Activated B cell treated with CpG ODN at 0.5 μM for 24 hours (primary cell): ENCODE measurements around the gene COLEC12. TPM values are rescaled to one million over a fixed set of nuclear protein-coding genes. Genes with fewer than 3 reads are reported as not detected.

ENCODE experiments used
- ATAC-seq: fragments of 200-7000 bp; cut with Tn5 transposase; one replicate; pipeline ENCODE4 v1.10.0; 2021; ENCODE audit warnings: low read depth, mild to moderate bottlenecking, moderate library complexity
- CTCF ChIA-PET: fragments of 350-600 bp; sonication (Branson Sonifier 250); formaldehyde crosslinking; loops from one replicate; lab custom pipeline; 2021; ENCODE audit warnings: antibody characterized with exemption; lab: Charles Lee
- POLR2A ChIA-PET: fragments of 350-600 bp; sonication (Branson Sonifier 250); formaldehyde crosslinking; loops from one replicate; lab custom pipeline; 2021; ENCODE audit warnings: antibody characterized with exemption; lab: Charles Lee
- DNase-seq: peaks from one replicate; pipeline ENCODE4 v3.0.0; 2022
- H3K27ac Mint-ChIP-seq: one replicate; pipeline ENCODE4 v1.8.0; 2020; ENCODE audit warnings: mixed read lengths
- H3K27me3 Mint-ChIP-seq: one replicate; pipeline ENCODE4 v1.8.0; 2021; ENCODE audit warnings: mixed read lengths
- H3K36me3 Mint-ChIP-seq: one replicate; pipeline ENCODE4 v1.8.0; 2021; ENCODE audit warnings: low read depth, mixed read lengths
- H3K4me1 Mint-ChIP-seq: one replicate; pipeline ENCODE4 v1.8.0; 2021; ENCODE audit warnings: mixed read lengths
- H3K4me3 Mint-ChIP-seq: one replicate; pipeline ENCODE4 v1.8.0; 2020; ENCODE audit warnings: mild to moderate bottlenecking, mixed read lengths
- H3K9me3 Mint-ChIP-seq: one replicate; pipeline ENCODE4 v1.8.0; 2020; ENCODE audit warnings: mixed read lengths
- CTCF ChIP-seq: fragments of 200-600 bp; IDR thresholded peaks from one replicate; pipeline ENCODE4 v1.8.0; 2022; ENCODE audit warnings: antibody characterized with exemption, mild to moderate bottlenecking
- intact Hi-C: fragments of 100-400 bp; cut with micrococcal nuclease; formaldehyde crosslinking; loops from one replicate; pipeline ENCODE4 v1.15.1; 2024
- total RNA-seq: library from RNA; stranded (reverse); gene quantifications from 2 replicates; pipeline ENCODE4 v1.2.3, GENCODE V29; 2022

The COLEC12 gene
- total RNA-seq, 1 donor from 2014 or later = not detected

DNA sequence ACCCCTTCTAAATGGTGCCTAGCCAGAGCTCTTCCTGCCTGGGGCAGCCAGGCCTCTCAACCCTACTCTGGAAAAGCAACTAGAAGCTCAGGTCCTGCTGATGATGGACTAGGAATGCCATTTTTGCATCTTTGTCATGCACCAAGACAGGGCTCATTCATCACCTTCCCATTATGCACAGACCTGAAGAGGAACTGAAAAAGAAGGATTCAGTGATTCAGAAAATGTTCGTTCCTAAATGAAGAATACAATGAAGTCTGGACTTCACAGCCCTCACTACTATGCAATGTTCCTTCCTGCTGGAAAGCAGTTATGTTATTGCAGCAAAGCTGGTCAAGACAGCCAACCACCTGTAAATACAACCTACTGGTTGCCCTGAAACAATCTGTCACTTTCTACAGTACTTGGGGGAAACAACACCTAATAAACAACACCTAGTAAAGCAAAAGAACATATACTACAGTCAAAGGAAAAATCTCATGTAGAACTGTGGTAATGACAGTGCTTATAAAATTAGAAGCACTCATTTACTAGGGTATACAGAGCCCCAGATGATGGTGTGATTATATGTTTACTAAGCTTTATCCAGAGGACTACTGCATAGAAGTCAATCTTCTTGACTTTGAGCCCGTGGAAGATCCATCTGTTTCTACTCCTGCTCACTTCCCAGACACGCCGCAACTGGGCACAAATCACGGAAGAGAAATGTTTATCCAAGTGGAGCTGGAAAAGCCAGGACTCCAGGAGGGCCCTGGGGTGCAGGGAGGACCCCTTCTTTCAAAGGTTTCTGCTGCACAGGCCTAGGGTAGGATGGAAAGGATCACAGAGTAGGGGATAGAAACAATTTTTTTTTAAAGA, 129.5 kb downstream of the COLEC12 start:
- H3K27me3 Mint-ChIP-seq = peaks cover under 1% of the 10 kb centered on the region
- ChIA-PET CTCF (no interaction called here), POLR2A (no interaction called here)
- intact Hi-C loops = no loop called here
- H3K4me1 Mint-ChIP-seq = peaks cover 30% of the 10 kb centered on the region
- H3K27ac Mint-ChIP-seq = no peak overlapping the region
- no peaks in the 10 kb centered on the region for H3K36me3 Mint-ChIP-seq
- DNase-seq (no peak), ATAC-seq (no peak)
- H3K4me3 Mint-ChIP-seq = no peak overlapping the region
- no peak for TF ChIP-seq CTCF
- H3K9me3 Mint-ChIP-seq = no peaks in the 10 kb centered on the region

GRCh38 chr18:369224-370015, 131.1 kb downstream of the COLEC12 start:
- Mint-ChIP-seq H3K4me1 (peaks cover 26% of the 10 kb centered on the region), H3K27ac (no peak overlapping the region), H3K4me3 (no peak overlapping the region), H3K36me3 (no peaks in the 10 kb centered on the region), H3K9me3 (no peaks in the 10 kb centered on the region), H3K27me3 (peaks cover 3% of the 10 kb centered on the region)
- DNase-seq (no peak), ATAC-seq (no peak)
- CTCF ChIA-PET = no interaction called here
- POLR2A ChIA-PET = no interaction called here
- intact Hi-C loops = no loop called here
- no peak for TF ChIP-seq CTCF

DNA sequence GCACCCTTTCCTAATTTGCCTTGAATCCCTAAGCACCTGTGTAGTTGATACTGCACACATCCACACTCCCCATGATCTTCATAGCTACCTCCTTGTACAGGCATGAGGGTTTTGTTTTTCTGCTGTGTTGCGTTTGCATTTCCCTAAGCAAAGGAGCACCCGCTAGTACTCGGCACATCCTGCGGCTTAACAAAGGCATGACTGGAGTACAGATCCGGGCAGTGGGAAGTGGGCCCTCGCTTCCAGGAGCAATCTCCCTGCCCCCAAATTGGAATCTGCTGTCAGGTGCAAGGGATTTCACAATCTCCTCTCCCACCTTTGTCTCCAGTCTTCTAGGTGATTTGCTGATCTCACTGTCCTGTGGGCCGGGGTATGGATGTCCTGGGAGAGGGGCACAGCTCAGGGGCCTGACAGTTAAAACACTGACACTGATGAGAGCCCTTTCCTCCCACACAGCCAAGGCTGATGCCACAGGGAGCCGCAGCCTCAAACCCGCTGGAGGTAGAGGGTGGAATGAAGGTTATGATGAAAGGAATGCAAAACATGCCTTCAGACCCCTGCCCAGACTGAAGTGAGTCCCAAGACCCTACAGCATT, 133.9 kb downstream of the COLEC12 start:
- Mint-ChIP-seq H3K36me3 (no peaks in the 10 kb centered on the region), H3K27ac (no peak overlapping the region), H3K27me3 (peaks cover 3% of the 10 kb centered on the region), H3K4me3 (no peak overlapping the region), H3K9me3 (no peaks in the 10 kb centered on the region), H3K4me1 (peaks cover 26% of the 10 kb centered on the region)
- DNase-seq (no peak), ATAC-seq (no peak)
- CTCF ChIA-PET = no interaction called here
- POLR2A ChIA-PET = no interaction called here
- intact Hi-C loops = no loop called here
- no peak for TF ChIP-seq CTCF

DNA sequence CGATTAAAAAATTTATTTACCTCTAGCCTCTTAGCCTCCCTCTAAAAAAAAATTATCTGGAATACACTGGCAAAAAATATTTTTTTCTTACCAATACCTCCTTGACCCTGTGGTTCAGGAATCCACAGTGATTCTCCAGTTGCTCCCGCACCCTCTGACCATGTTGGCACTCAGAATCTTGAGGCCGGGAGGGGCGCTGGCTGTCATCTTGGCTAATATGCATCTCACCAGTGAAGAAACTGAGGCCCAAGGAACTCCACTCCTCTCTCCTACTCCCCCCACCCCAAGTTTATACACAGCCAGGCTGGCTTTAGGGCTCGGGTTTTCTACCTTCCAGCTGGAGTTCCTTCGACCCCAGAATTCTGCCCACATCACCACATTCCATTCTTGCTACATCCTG, 134.8 kb downstream of the COLEC12 start:
- TF ChIP-seq CTCF = no peak
- Mint-ChIP-seq H3K36me3 (no peaks in the 10 kb centered on the region), H3K4me1 (peaks cover 26% of the 10 kb centered on the region), H3K9me3 (no peaks in the 10 kb centered on the region), H3K4me3 (no peak overlapping the region), H3K27me3 (peaks cover 3% of the 10 kb centered on the region), H3K27ac (no peak overlapping the region)
- ChIA-PET CTCF (no interaction called here), POLR2A (no interaction called here)
- no peak for ATAC-seq
- no peak for DNase-seq
- intact Hi-C loops = no loop called here

GRCh38 chr18:364256-364826, 136.2 kb downstream of the COLEC12 start:
- peaks cover 22% of the 10 kb centered on the region for H3K4me1 Mint-ChIP-seq
- H3K27ac Mint-ChIP-seq = no peak overlapping the region
- no peaks in the 10 kb centered on the region for H3K36me3 Mint-ChIP-seq
- TF ChIP-seq CTCF = no peak
- ATAC-seq (no peak), DNase-seq (no peak)
- CTCF ChIA-PET = no interaction called here
- no peaks in the 10 kb centered on the region for H3K9me3 Mint-ChIP-seq
- intact Hi-C loops = no loop called here
- POLR2A ChIA-PET = no interaction called here
- H3K4me3 Mint-ChIP-seq = no peak overlapping the region
- peaks cover 3% of the 10 kb centered on the region for H3K27me3 Mint-ChIP-seq
